H4 (cell line): ENCODE measurements around the gene ORC5. TPM values are rescaled to one million over a fixed set of nuclear protein-coding genes. Genes with fewer than 3 reads are reported as not detected.
"Not testable (repeated sequence)": the region's sequence is repeated elsewhere in the genome, so short reads cannot be mapped to it uniquely, and the experiment has no call there.

Experiments
- DNase-seq: peaks from one replicate; pipeline ENCODE4 v3.0.0-alpha.2; 2015; ENCODE audit warnings: low spot score
- total RNA-seq: library from RNA; depleted of rRNA; stranded (reverse); fragments of >200 nt; shearing (Covaris generic); gene quantifications from 2 replicates; pipeline ENCODE4 v1.2.3, GENCODE V29; 2014; rRNA removed

The ORC5 gene
- 25.2 and 39.0 TPM in 2 replicates for total RNA-seq

- DNase-seq: peak; percentile 79
Measured at GRCh38 chr7:104207731-104208420, at the start of gene ORC5. Gene ORC5 (minus strand): TSS chr7:104208013. CDS start chr7:104207904, 109 bp downstream.

GRCh38 chr7:104255616-104256015 lies 47.8 kb upstream of the ORC5 start:
- no peak for DNase-seq

GRCh38 chr7:104255194-104255593 lies 47.4 kb upstream of the ORC5 start:
- no peak for DNase-seq

GRCh38 chr7:104254696-104255095 lies 46.9 kb upstream of the ORC5 start:
- DNase-seq: no peak

GRCh38 chr7:104252409-104253134 lies 44.8 kb upstream of the ORC5 start:
- DNase-seq: no peak

- no peak for DNase-seq
Measured at GRCh38 chr7:104242638-104243037, 34.8 kb upstream of the ORC5 start.

GRCh38 chr7:104241538-104242209 lies 33.9 kb upstream of the ORC5 start:
- DNase-seq: no peak

GRCh38 chr7:104241135-104241534 lies 33.3 kb upstream of the ORC5 start:
- DNase-seq: no peak

- DNase-seq: no peak
Measured at GRCh38 chr7:104240401-104240800, 32.6 kb upstream of the ORC5 start.

GRCh38 chr7:104234990-104235389 lies 27.2 kb upstream of the ORC5 start:
- not testable (repeated sequence) for DNase-seq

GRCh38 chr7:104231054-104232046 lies 23.5 kb upstream of the ORC5 start:
- peak; percentile 63 for DNase-seq

- DNase-seq: no peak
Measured at GRCh38 chr7:104230606-104231005, 22.8 kb upstream of the ORC5 start.

GRCh38 chr7:104228442-104228841 lies 20.6 kb upstream of the ORC5 start:
- no peak for DNase-seq

- no peak for DNase-seq
Measured at GRCh38 chr7:104225451-104225850, 17.6 kb upstream of the ORC5 start.

GRCh38 chr7:104217620-104218019 lies 9.8 kb upstream of the ORC5 start:
- no peak for DNase-seq

GRCh38 chr7:104209063-104209462 lies 1.2 kb upstream of the ORC5 start:
- DNase-seq: no peak

- no peak for DNase-seq
Measured at GRCh38 chr7:104208421-104208780, 588 bp upstream of the ORC5 start.

- no peak for DNase-seq
Measured at GRCh38 chr7:104207348-104207730, 474 bp downstream of the ORC5 start.

GRCh38 chr7:104206841-104207240 lies 972 bp downstream of the ORC5 start:
- DNase-seq: no peak

GRCh38 chr7:104198673-104199278 lies 9.0 kb downstream of the ORC5 start:
- no peak for DNase-seq

- no peak for DNase-seq
Measured at GRCh38 chr7:104196161-104196560, 11.7 kb downstream of the ORC5 start.
